WTC11 (cell line): ENCODE results near the gene DPCD.

Experiments used
- CREB1 ChIP-seq: sonication (generic); formaldehyde crosslinking; IDR thresholded peaks from 2 replicates; pipeline ENCODE4 v1.8.0; 2023; ENCODE audit warnings: mild to moderate bottlenecking, missing genetic modification reagents
- ESRRA ChIP-seq: sonication (generic); formaldehyde crosslinking; IDR thresholded peaks from 2 replicates; pipeline ENCODE4 v1.8.1; 2022; ENCODE audit warnings: mild to moderate bottlenecking, missing genetic modification reagents, borderline replicate concordance
- JUN ChIP-seq: sonication (generic); formaldehyde crosslinking; IDR thresholded peaks from 2 replicates; pipeline ENCODE4 v1.8.0; 2023; ENCODE audit warnings: mild to moderate bottlenecking, missing genetic modification reagents
- MYBL2 ChIP-seq: sonication (generic); formaldehyde crosslinking; IDR thresholded peaks from 2 replicates; pipeline ENCODE4 v1.8.1; 2023; ENCODE audit warnings: mild to moderate bottlenecking, moderate library complexity, missing genetic modification reagents
- NFYB ChIP-seq: sonication (generic); formaldehyde crosslinking; conservative IDR thresholded peaks from 2 replicates; pipeline ENCODE4 v1.8.0; 2022; ENCODE audit warnings: low read depth, missing genetic modification reagents
- NR2C2 ChIP-seq: sonication (generic); formaldehyde crosslinking; IDR thresholded peaks from 2 replicates; pipeline ENCODE4 v1.8.0; 2022; ENCODE audit warnings: mild to moderate bottlenecking, missing genetic modification reagents
- RORB ChIP-seq: fragments of 250-450 bp; sonication (Bioruptor Pico); IDR thresholded peaks from 2 replicates; pipeline ENCODE4 v1.9.0; 2021; ENCODE audit warnings: mild to moderate bottlenecking
- ZNF416 ChIP-seq: fragments of 250-450 bp; sonication (Bioruptor Pico); IDR thresholded peaks from 2 replicates; pipeline ENCODE4 v1.9.0; 2021; ENCODE audit warnings: mild to moderate bottlenecking, inconsistent platforms
- TF ChIP-seq, protein P1 (sequence below): fragments of 200-600 bp; IDR thresholded peaks from 2 replicates; pipeline ENCODE4 v1.8.0; 2022; ENCODE audit warnings: antibody characterized with exemption
- TF ChIP-seq, protein P2 (sequence below): sonication (generic); formaldehyde crosslinking; IDR thresholded peaks from 2 replicates; pipeline ENCODE4 v1.8.1; 2023; ENCODE audit warnings: mild to moderate bottlenecking, missing genetic modification reagents, moderate library complexity
- TF ChIP-seq, protein P3 (sequence below): fragments of 250-450 bp; sonication (Bioruptor Pico); IDR thresholded peaks from 2 replicates; pipeline ENCODE4 v1.8.0; 2021; ENCODE audit warnings: mild to moderate bottlenecking

GRCh38 chr10:101587725-101588653, at the start of gene DPCD, which contains the start of gene POLL:
- TF ChIP-seq NFYB (peak; percentile 44), NR2C2 (CRISPR knock-in tag) (peak; percentile 98), ESRRA (CRISPR knock-in tag) (no peak), CREB1 (no peak), JUN (CRISPR knock-in tag) (no peak), ZNF416 (no peak), MYBL2 (no peak), RORB (CRISPR knock-in tag) (no peak)
- TF ChIP-seq, protein P1, sequence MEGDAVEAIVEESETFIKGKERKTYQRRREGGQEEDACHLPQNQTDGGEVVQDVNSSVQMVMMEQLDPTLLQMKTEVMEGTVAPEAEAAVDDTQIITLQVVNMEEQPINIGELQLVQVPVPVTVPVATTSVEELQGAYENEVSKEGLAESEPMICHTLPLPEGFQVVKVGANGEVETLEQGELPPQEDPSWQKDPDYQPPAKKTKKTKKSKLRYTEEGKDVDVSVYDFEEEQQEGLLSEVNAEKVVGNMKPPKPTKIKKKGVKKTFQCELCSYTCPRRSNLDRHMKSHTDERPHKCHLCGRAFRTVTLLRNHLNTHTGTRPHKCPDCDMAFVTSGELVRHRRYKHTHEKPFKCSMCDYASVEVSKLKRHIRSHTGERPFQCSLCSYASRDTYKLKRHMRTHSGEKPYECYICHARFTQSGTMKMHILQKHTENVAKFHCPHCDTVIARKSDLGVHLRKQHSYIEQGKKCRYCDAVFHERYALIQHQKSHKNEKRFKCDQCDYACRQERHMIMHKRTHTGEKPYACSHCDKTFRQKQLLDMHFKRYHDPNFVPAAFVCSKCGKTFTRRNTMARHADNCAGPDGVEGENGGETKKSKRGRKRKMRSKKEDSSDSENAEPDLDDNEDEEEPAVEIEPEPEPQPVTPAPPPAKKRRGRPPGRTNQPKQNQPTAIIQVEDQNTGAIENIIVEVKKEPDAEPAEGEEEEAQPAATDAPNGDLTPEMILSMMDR: no peak
- TF ChIP-seq, protein P2, sequence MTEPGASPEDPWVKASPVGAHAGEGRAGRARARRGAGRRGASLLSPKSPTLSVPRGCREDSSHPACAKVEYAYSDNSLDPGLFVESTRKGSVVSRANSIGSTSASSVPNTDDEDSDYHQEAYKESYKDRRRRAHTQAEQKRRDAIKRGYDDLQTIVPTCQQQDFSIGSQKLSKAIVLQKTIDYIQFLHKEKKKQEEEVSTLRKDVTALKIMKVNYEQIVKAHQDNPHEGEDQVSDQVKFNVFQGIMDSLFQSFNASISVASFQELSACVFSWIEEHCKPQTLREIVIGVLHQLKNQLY: no peak
- TF ChIP-seq, protein P3, sequence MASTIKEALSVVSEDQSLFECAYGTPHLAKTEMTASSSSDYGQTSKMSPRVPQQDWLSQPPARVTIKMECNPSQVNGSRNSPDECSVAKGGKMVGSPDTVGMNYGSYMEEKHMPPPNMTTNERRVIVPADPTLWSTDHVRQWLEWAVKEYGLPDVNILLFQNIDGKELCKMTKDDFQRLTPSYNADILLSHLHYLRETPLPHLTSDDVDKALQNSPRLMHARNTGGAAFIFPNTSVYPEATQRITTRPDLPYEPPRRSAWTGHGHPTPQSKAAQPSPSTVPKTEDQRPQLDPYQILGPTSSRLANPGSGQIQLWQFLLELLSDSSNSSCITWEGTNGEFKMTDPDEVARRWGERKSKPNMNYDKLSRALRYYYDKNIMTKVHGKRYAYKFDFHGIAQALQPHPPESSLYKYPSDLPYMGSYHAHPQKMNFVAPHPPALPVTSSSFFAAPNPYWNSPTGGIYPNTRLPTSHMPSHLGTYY (CRISPR knock-in tag): no peak
